Naive thymus-derived CD4-positive, alpha-beta T cell (primary cell): ENCODE data around the gene CDH13. TPM values are rescaled to one million over a fixed set of nuclear protein-coding genes. Genes with fewer than 3 reads are reported as not detected.

Experiments used
- ATAC-seq: fragments of 150-1000 bp; cut with Tn5 transposase; 2 replicates; pipeline ENCODE4 v1.10.0; 2021; ENCODE audit warnings: mild to moderate bottlenecking, moderate library complexity
- CTCF ChIA-PET: fragments of 350-600 bp; sonication (Branson Sonifier 250); formaldehyde crosslinking; loops from one replicate; lab custom pipeline; 2021; ENCODE audit warnings: antibody characterized with exemption; lab: Charles Lee
- POLR2A ChIA-PET: fragments of 350-600 bp; sonication (Branson Sonifier 250); formaldehyde crosslinking; loops from one replicate; lab custom pipeline; 2021; ENCODE audit warnings: antibody characterized with exemption, inconsistent platforms; lab: Charles Lee
- DNase-seq, 9 donors: peaks; one replicate each; pipeline versions ENCODE4 v3.0.0 to v3.0.0-alpha.2; 2020 to 2022; ENCODE audit warnings: mixed read lengths in 1 of 9
- H3K27ac ChIP-seq: one replicate; pipeline ENCODE4 v1.7.0; 2013; ENCODE audit warnings: mild to moderate bottlenecking, low read depth, low read length, moderate library complexity
- H3K27me3 ChIP-seq, 2 donors: one replicate each; pipeline ENCODE4 v1.7.0; 2013; ENCODE audit warnings: low read length in 2 of 2, mild to moderate bottlenecking in 2 of 2, moderate library complexity in 2 of 2; ENCODE audit not compliant: control insufficient read depth in 2 of 2, insufficient read depth in 2 of 2
- H3K36me3 ChIP-seq, 3 experiments: 1 replicate in 2 of 3; 2 replicates in 1 of 3; pipeline ENCODE4 v1.7.0; 2013; ENCODE audit warnings: low read length in 3 of 3, mild to moderate bottlenecking in 3 of 3, moderate library complexity in 1 of 3; ENCODE audit not compliant: insufficient read depth in 3 of 3, control insufficient read depth in 2 of 3
- H3K4me1 ChIP-seq, 2 donors: one replicate each; pipeline ENCODE4 v1.7.0; 2013; ENCODE audit warnings: low read length in 2 of 2, mild to moderate bottlenecking in 2 of 2, moderate library complexity in 1 of 2; ENCODE audit not compliant: control insufficient read depth in 2 of 2, insufficient read depth in 2 of 2
- H3K4me3 ChIP-seq: 2 replicates; pipeline ENCODE4 v1.7.0; 2013; ENCODE audit warnings: mild to moderate bottlenecking, low read length
- H3K9me3 ChIP-seq, 3 experiments: 1 replicate in 2 of 3; 2 replicates in 1 of 3; pipeline ENCODE4 v1.7.0; 2013; ENCODE audit warnings: low read length in 3 of 3; ENCODE audit not compliant: control insufficient read depth in 2 of 3
- H3K27ac Mint-ChIP-seq, 9 donors: one replicate each; pipeline ENCODE4 v1.8.0; 2020 to 2022; ENCODE audit warnings: mixed read lengths in 9 of 9, mild to moderate bottlenecking in 8 of 9, moderate library complexity in 5 of 9, inconsistent platforms in 2 of 9
- H3K27me3 Mint-ChIP-seq, 5 donors: one replicate each; pipeline ENCODE4 v1.8.0; 2021 to 2022; ENCODE audit warnings: mixed read lengths in 5 of 5, mild to moderate bottlenecking in 1 of 5
- H3K36me3 Mint-ChIP-seq, 5 donors: one replicate each; pipeline ENCODE4 v1.8.0; 2020 to 2022; ENCODE audit warnings: mixed read lengths in 5 of 5, mild to moderate bottlenecking in 3 of 5, inconsistent platforms in 1 of 5
- H3K4me1 Mint-ChIP-seq, 7 donors: one replicate each; pipeline ENCODE4 v1.8.0; 2020 to 2022; ENCODE audit warnings: mixed read lengths in 7 of 7, mild to moderate bottlenecking in 3 of 7, inconsistent platforms in 1 of 7
- H3K4me3 Mint-ChIP-seq, 10 donors: one replicate each; pipeline ENCODE4 v1.8.0; 2020 to 2022; ENCODE audit warnings: mild to moderate bottlenecking in 10 of 10, mixed read lengths in 10 of 10, moderate library complexity in 6 of 10, inconsistent platforms in 2 of 10
- H3K9me3 Mint-ChIP-seq, 11 donors: one replicate each; pipeline ENCODE4 v1.8.0; 2020 to 2022; ENCODE audit warnings: mixed read lengths in 11 of 11, mild to moderate bottlenecking in 4 of 11, inconsistent platforms in 1 of 11, moderate library complexity in 1 of 11
- intact Hi-C, 2 donors: fragments of 100-400 bp; cut with micrococcal nuclease; formaldehyde crosslinking; loops; one replicate each; pipeline ENCODE4 v1.15.1; 2023
- polyA plus RNA-seq, 2 donors: library from polyadenylated mRNA; unstranded; fragments of 300-500 nt; fragmentation: Illumina TruSeq; gene quantifications; one replicate each; pipeline ENCODE4 v1.2.3, GENCODE V29; 2021
- total RNA-seq, 6 experiments: library from RNA in 5 of 6; stranded (reverse) in 5 of 6; gene quantifications; 1 replicate in 5 of 6; 2 replicates in 1 of 6; pipeline ENCODE4 v1.2.3 and lab custom pipeline; 2021 to 2026

CDH13 gene
- total and polyA plus RNA-seq, 7 experiments from 2014 or later: not detected

DNA sequence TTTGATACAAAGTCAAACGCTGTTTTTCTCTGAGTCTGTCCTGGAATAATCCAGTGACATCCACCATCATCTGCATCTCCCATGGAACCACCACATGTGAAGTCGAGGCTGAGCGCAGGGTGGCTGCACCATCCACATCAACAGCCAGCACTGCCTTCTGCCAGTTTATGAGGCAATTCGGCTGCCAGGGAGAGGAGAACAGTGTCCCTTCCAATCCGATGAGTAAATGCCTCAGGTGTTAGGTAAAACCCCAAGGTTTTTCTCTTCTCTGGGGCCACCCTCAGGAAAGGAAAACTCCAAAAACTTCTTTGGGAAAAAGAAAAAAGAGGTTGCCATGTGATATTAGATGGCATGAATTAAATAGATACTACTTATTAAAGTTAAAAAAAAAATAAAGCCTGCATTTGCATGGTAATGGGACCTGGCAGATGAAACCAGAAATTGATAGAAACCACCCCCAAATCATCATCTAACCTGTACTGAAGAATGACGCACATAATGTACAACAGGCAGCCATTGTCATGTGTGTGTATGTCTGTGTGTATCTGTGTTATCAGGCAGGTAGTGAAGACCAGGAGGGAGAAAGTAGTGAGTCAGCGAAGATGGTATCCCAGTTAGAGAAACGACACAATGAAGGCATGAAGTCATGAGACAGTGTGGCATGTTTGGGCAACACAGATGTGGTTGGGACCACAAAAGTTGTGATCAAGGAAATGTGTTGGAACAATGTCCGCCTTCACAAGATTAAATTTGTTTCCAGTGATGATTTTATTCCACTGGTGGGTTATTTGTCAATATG, 478.7 kb downstream of the CDH13 start:
- CTCF ChIA-PET: no interaction called here
- Histone ChIP-seq H3K4me3 (no peak overlapping the region), H3K36me3 (no peaks in the 10 kb centered on the region), H3K27ac (no peak overlapping the region), H3K4me1 (no peaks in the 10 kb centered on the region), H3K27me3 (no peaks in the 10 kb centered on the region), H3K9me3 (no peaks in the 10 kb centered on the region)
- intact Hi-C loops: no loop called here
- H3K9me3 Mint-ChIP-seq: peaks cover 3 to 30% (median 8%) of the 10 kb centered on the region in 11 donors
- no peak overlapping the region for H3K4me3 Mint-ChIP-seq
- peaks cover 0 to 35% (median 18%) of the 10 kb centered on the region in 5 donors for H3K27me3 Mint-ChIP-seq
- peaks cover 0 to 5% (median 3%) of the 10 kb centered on the region in 5 donors for H3K36me3 Mint-ChIP-seq
- ATAC-seq (no peak), DNase-seq (no peak)
- POLR2A ChIA-PET: no interaction called here
- no peak overlapping the region for H3K27ac Mint-ChIP-seq
- H3K4me1 Mint-ChIP-seq: no peaks in the 10 kb centered on the region

DNA sequence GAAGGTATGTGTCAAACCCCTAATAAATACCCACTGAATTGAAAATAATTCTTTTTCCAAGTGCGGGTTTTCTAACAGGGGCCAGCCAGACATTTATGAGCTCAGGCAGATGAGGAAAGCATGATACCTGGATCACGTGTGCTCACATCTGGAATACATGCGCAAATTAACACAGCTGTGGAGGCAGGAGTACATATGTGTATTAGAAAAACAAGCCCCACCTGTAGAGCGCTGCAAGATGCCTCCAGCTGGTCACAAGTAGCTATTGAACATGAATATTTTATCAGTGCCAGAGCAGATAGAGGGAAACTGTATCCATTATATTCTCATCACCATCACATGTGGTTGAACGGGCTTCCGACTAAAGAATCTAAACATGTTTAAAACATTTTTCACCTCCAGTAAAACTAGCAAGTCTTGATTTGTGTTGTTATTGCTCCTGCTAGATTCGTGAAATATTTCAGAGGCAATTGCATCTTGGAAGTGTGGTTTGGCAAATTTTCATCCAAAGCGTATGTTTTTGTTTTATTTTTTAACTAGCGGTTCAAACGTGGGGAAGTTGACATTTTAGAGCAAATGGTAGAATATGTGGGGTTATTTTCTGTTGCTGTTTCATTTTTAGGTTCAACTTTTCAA, 482.8 kb downstream of the CDH13 start:
- intact Hi-C loops: no loop called here
- Histone ChIP-seq H3K36me3 (no peaks in the 10 kb centered on the region), H3K9me3 (no peaks in the 10 kb centered on the region), H3K4me1 (no peaks in the 10 kb centered on the region), H3K27me3 (no peaks in the 10 kb centered on the region), H3K27ac (no peak overlapping the region), H3K4me3 (no peak overlapping the region)
- ATAC-seq (no peak), DNase-seq (no peak)
- Mint-ChIP-seq H3K4me3 (no peak overlapping the region), H3K27me3 (peaks cover 0 to 24% (median 11%) of the 10 kb centered on the region in 5 donors), H3K27ac (no peak overlapping the region), H3K9me3 (peaks cover 0 to 13% (median 2%) of the 10 kb centered on the region in 11 donors), H3K4me1 (no peaks in the 10 kb centered on the region), H3K36me3 (no peaks in the 10 kb centered on the region)
- POLR2A ChIA-PET: no interaction called here
- CTCF ChIA-PET: no interaction called here

DNA sequence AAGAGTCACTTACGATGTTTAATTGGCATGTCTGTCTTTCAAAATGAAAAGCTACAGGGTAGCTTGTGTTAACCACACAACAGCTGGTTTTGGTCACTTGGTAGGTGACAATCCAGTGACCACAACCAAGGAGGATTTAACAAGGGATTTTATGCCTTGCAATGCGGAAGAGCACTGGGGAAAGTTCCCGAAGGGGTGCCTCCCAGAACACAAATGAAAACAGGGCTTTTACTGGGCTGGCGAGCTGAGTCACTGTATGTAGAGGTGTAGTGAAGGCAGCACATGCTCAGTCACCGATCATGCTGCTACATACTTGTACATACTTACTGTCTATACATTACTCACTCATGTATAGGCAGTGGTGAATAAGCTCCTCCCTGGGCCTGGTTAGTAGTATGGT, 483.5 kb downstream of the CDH13 start:
- intact Hi-C loops: no loop called here
- POLR2A ChIA-PET: no interaction called here
- Mint-ChIP-seq H3K4me3 (no peak overlapping the region), H3K27ac (no peak overlapping the region), H3K9me3 (peaks cover 0 to 13% (median 2%) of the 10 kb centered on the region in 11 donors), H3K27me3 (peaks cover 0 to 18% (median 11%) of the 10 kb centered on the region in 5 donors), H3K36me3 (no peaks in the 10 kb centered on the region), H3K4me1 (no peaks in the 10 kb centered on the region)
- Histone ChIP-seq H3K4me1 (no peaks in the 10 kb centered on the region), H3K27me3 (no peaks in the 10 kb centered on the region), H3K9me3 (no peaks in the 10 kb centered on the region), H3K4me3 (no peak overlapping the region), H3K36me3 (no peaks in the 10 kb centered on the region), H3K27ac (no peak overlapping the region)
- CTCF ChIA-PET: no interaction called here
- DNase-seq (no peak), ATAC-seq (no peak)

DNA sequence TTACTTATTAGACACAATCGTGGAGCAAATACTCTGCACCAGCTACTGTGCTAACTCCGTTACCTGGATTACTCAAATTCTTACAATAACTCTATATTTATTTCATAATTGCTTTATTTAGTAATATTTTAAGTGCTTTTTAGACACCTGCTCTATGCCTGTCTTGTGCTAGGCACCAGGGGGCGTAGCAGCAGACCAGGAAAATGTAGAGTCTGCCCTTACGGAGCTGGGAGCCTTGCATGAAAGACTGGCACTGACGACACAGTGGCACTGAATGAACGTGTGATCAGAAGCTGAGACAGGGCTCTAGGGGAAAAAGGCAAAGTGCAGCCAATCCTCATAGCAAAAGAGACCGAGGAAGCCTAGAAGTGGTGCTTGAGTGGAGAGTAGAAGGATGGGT, 486.5 kb downstream of the CDH13 start:
- Histone ChIP-seq H3K4me3 (no peak overlapping the region), H3K36me3 (no peaks in the 10 kb centered on the region), H3K9me3 (no peaks in the 10 kb centered on the region), H3K4me1 (no peaks in the 10 kb centered on the region), H3K27me3 (no peaks in the 10 kb centered on the region), H3K27ac (no peak overlapping the region)
- Mint-ChIP-seq H3K9me3 (peaks cover 0 to 7% (median 0%) of the 10 kb centered on the region in 11 donors), H3K4me1 (peaks cover 0 to 3% (median 0%) of the 10 kb centered on the region in 7 donors), H3K36me3 (no peaks in the 10 kb centered on the region), H3K27me3 (peaks cover 0 to 13% (median 8%) of the 10 kb centered on the region in 5 donors), H3K4me3 (no peak overlapping the region), H3K27ac (no peak overlapping the region)
- DNase-seq (no peak), ATAC-seq (no peak)
- CTCF ChIA-PET: no interaction called here
- POLR2A ChIA-PET: no interaction called here
- intact Hi-C loops: loop anchor here in 1 of 2 donors (1.0 kb wide), 1 partner anchor 102 kb away; no protein-coding TSS in a partner anchor

DNA sequence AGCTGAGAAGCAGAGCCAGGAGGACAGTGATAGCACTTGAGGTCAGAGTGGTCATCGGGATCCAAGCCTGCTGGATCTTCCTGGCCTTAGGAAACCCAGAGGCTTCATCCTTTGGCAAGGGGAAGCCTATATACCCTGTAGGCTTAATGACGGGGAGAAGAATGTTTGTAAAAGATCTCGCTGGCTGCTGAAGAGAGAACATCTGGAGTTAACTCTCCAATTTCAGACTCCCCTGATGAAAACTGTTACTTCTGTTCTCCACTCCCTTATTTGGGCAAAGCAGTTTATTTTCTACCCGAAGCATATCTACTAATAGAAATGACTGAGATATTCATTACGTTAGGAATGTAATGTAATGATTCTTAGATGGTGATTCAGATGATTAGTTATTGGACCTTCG, 487.0 kb downstream of the CDH13 start:
- no peaks in the 10 kb centered on the region for H3K4me1 ChIP-seq
- ATAC-seq (no peak), DNase-seq (no peak)
- peaks cover 0 to 5% (median 0%) of the 10 kb centered on the region in 11 donors for H3K9me3 Mint-ChIP-seq
- no peaks in the 10 kb centered on the region for H3K36me3 ChIP-seq
- POLR2A ChIA-PET: no interaction called here
- no peak overlapping the region for H3K4me3 ChIP-seq
- no peaks in the 10 kb centered on the region for H3K27me3 ChIP-seq
- peaks cover 0 to 3% (median 0%) of the 10 kb centered on the region in 7 donors for H3K4me1 Mint-ChIP-seq
- no peak overlapping the region for H3K27ac Mint-ChIP-seq
- no peak overlapping the region for H3K4me3 Mint-ChIP-seq
- H3K9me3 ChIP-seq: no peaks in the 10 kb centered on the region
- H3K36me3 Mint-ChIP-seq: no peaks in the 10 kb centered on the region
- CTCF ChIA-PET: no interaction called here
- intact Hi-C loops: loop anchor here in 1 of 2 donors (1.0 kb wide), 1 partner anchor 101 kb away; no protein-coding TSS in a partner anchor
- H3K27ac ChIP-seq: no peak overlapping the region
- peaks cover 0 to 11% (median 7%) of the 10 kb centered on the region in 5 donors for H3K27me3 Mint-ChIP-seq

DNA sequence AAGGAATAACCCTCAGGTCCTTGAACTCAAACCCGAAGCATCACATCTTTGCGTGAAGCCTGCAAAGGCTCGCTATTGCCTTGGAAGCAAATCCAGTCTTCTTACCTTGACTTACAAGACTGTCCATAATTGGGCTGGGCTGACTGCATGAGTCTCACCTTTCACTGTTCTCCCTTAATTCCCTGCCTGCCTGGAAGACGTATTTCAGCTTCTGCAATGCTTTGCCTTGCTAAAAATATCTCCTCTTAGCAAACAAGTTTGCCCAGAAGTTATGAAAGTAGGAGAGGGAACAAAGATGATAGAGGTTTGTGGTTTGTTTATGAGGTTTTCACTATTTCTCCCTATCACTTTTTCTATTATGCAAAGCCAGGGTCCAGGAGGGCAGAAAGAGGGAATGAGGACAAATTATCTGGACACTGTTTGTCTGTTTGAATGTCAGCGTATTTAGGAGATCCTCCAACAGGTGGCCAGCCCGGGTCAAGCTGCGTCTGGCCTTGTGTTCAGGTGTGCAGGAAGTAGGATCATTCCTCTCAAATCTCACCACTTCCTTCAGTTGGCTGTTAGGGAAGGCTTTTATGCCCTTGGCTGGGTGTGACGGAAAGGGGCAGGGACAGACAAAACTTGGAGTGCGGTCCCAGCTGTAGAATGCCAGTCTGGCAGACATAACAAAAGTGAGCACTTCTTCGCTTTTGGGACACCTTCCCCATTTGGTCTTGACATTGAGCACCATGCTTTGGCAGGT, 488.9 kb downstream of the CDH13 start:
- Mint-ChIP-seq H3K4me3 (no peak overlapping the region), H3K36me3 (no peaks in the 10 kb centered on the region), H3K27ac (no peak overlapping the region), H3K4me1 (peaks cover 0 to 3% (median 0%) of the 10 kb centered on the region in 7 donors), H3K9me3 (peaks cover 0 to 2% (median 0%) of the 10 kb centered on the region in 11 donors), H3K27me3 (peaks cover 0 to 5% (median 3%) of the 10 kb centered on the region in 5 donors)
- Histone ChIP-seq H3K27ac (no peak overlapping the region), H3K36me3 (no peaks in the 10 kb centered on the region), H3K4me3 (no peak overlapping the region), H3K9me3 (no peaks in the 10 kb centered on the region), H3K27me3 (no peaks in the 10 kb centered on the region), H3K4me1 (no peaks in the 10 kb centered on the region)
- ChIA-PET CTCF (no interaction called here), POLR2A (no interaction called here)
- no peak for ATAC-seq
- no peak for DNase-seq
- intact Hi-C loops: no loop called here
